SK-N-MC (cell line): ENCODE measurements around the gene SUPV3L1.

Source experiments
- EZH2 ChIP-seq: fragments of 200-600 bp; sonication (generic); IDR thresholded peaks from one replicate; pipeline ENCODE4 v1.6.1; 2017; ENCODE audit warnings: antibody characterized with exemption
- POLR2AphosphoS5 ChIP-seq: IDR thresholded peaks from 2 replicates; pipeline ENCODE4 v1.6.1; 2012; ENCODE audit warnings: mild to moderate bottlenecking, low read depth, low read length, borderline replicate concordance

DNA sequence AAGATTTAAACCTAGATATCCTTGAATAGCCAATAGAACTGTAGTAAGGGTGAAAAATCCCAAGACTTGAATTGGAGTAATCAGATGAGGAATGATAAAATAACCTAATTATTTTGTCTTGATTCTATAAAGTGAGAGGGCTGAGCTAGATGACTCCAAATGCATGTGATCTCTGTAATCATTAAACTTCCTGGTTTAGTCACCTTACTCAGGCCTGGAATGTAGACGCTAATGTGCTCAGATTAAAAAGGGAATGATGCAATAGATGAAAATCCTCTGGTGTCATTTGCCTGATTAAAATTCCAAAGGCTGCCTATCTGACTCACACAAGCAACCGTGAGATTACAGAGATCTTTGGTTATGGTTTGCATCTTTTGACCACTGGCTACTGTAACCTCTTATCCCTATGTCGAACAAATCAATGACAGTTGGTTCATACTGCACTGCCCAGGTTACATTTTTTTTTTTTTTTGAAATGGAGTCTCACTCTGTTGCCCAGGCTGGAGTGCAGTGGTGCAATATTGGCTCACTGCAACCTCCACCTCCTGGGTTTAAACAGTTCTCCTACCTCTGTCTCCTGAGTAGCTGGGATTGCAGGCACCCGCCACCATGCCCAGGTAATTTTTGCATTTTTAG, 37.2 kb downstream of the SUPV3L1 start:
- TF ChIP-seq EZH2 (no peak), POLR2AphosphoS5 (no peak)
